OCI-LY7 (cell line): ENCODE results near the gene GYPE. TPM values are rescaled to one million over a fixed set of nuclear protein-coding genes. Genes with fewer than 3 reads are reported as not detected.
"Not testable (repeated sequence)": the region's sequence is repeated elsewhere in the genome, so short reads cannot be mapped to it uniquely, and the experiment has no call there.

Experiments used
- BruUV-seq: library from RNA; stranded (reverse); fragments of 400-500 nt; replicated peaks from 2 replicates; lab custom pipeline; 2021; lab: Mats Ljungman, UMichigan
- CTCF ChIA-PET: fragments of 300-600 bp; sonication (Branson Sonifier 250); formaldehyde crosslinking; loops from one replicate; lab custom pipeline; 2022; ENCODE audit warnings: antibody characterized with exemption; ENCODE audit not compliant: unreplicated experiment; lab: Charles Lee
- POLR2A ChIA-PET: fragments of 300-600 bp; sonication (Branson Sonifier 250); formaldehyde crosslinking; loops from one replicate; lab custom pipeline; 2022; ENCODE audit warnings: antibody characterized with exemption; lab: Charles Lee
- DNase-seq: peaks from one replicate; pipeline ENCODE4 v3.0.0-alpha.2; 2015; ENCODE audit warnings: low spot score
- H2AFZ ChIP-seq: fragments of 200-600 bp; sonication (generic), shearing (Covaris generic); 2 replicates; pipeline ENCODE4 v1.6.1; 2014; ENCODE audit warnings: mild to moderate bottlenecking, antibody characterized with exemption, low read length, moderate library complexity
- H3K27ac ChIP-seq: fragments of 200-600 bp; sonication (generic); 2 replicates; pipeline ENCODE4 v1.5.1; 2014; ENCODE audit warnings: mixed run types, low read depth, mild to moderate bottlenecking, moderate library complexity, low read length, inconsistent platforms; ENCODE audit not compliant: poor library complexity, severe bottlenecking
- H3K36me3 ChIP-seq: fragments of 200-600 bp; sonication (generic); 2 replicates; pipeline ENCODE4 v1.6.1; 2014; ENCODE audit warnings: mild to moderate bottlenecking, antibody characterized with exemption, low read length, moderate library complexity, mixed read lengths; ENCODE audit not compliant: insufficient read depth
- H3K4me1 ChIP-seq: fragments of 200-600 bp; sonication (generic); 2 replicates; pipeline ENCODE4 v1.5.1; 2014; ENCODE audit warnings: mild to moderate bottlenecking, low read length; ENCODE audit not compliant: insufficient read depth, poor library complexity, severe bottlenecking
- H3K4me2 ChIP-seq: fragments of 200-600 bp; sonication (generic); 2 replicates; pipeline ENCODE4 v1.6.1; 2014; ENCODE audit warnings: mild to moderate bottlenecking, low read length
- H3K4me3 ChIP-seq: fragments of 200-600 bp; sonication (generic); 2 replicates; pipeline ENCODE4 v1.5.1; 2014; ENCODE audit warnings: mild to moderate bottlenecking, low read depth, low read length; ENCODE audit not compliant: poor library complexity, severe bottlenecking
- H3K79me2 ChIP-seq: fragments of 200-600 bp; sonication (generic); 2 replicates; pipeline ENCODE4 v1.6.1; 2016; ENCODE audit warnings: low read depth, mild to moderate bottlenecking, low read length, moderate library complexity, mixed read lengths; ENCODE audit not compliant: insufficient read depth
- H3K9me2 ChIP-seq: fragments of 200-600 bp; sonication (generic); 2 replicates; pipeline ENCODE4 v1.6.1; 2016; ENCODE audit warnings: mild to moderate bottlenecking, low read length, mixed read lengths; ENCODE audit not compliant: insufficient read depth
- H3K9me3 ChIP-seq: fragments of 200-600 bp; sonication (generic); 2 replicates; pipeline ENCODE4 v1.6.1; 2014; ENCODE audit warnings: mild to moderate bottlenecking, mixed run types, low read length, mixed read lengths
- H4K20me1 ChIP-seq: fragments of 200-600 bp; sonication (generic); 2 replicates; pipeline ENCODE4 v1.6.1; 2014; ENCODE audit warnings: mild to moderate bottlenecking, antibody characterized with exemption, low read length, moderate library complexity, mixed read lengths; ENCODE audit not compliant: insufficient read depth
- intact Hi-C: fragments of 100-400 bp; cut with micrococcal nuclease; formaldehyde crosslinking; loops from one replicate; pipeline ENCODE4 v1.10.0; 2022; ENCODE audit not compliant: unreplicated experiment
- total RNA-seq, 2 experiments: library from RNA; depleted of rRNA in 1 of 2; stranded (reverse); fragments of >200 nt in 1 of 2; shearing (Covaris generic) in 1 of 2; gene quantifications; 2 replicates each; pipeline ENCODE4 v1.2.3, GENCODE V29; 2014 to 2022
- TF ChIP-seq, protein P1 (sequence below): fragments of 200-600 bp; sonication (generic); conservative IDR thresholded peaks from 2 replicates; pipeline ENCODE4 v1.5.1; 2014; ENCODE audit warnings: mild to moderate bottlenecking, antibody characterized with exemption, low read length, moderate library complexity, mixed read lengths

GYPE gene
- total RNA-seq, 2 experiments from 2014 or later, result not detected

GRCh38 chr4:143911528-143912417 is 6.4 kb upstream of the GYPE start:
- intact Hi-C loops, DNase-seq, H3K9me2 ChIP-seq, H3K36me3 ChIP-seq, H3K4me3 ChIP-seq, H2AFZ ChIP-seq, CTCF ChIA-PET, H3K4me1 ChIP-seq, H3K27ac ChIP-seq, H3K79me2 ChIP-seq, H4K20me1 ChIP-seq, H3K4me2 ChIP-seq, H3K9me3 ChIP-seq, BruUV-seq: not testable (repeated sequence)
- POLR2A ChIA-PET, result interaction anchor here (0.6 kb wide), 1 partner anchor 619 kb away, joined by 3 read pairs; no protein-coding TSS in a partner anchor

DNA sequence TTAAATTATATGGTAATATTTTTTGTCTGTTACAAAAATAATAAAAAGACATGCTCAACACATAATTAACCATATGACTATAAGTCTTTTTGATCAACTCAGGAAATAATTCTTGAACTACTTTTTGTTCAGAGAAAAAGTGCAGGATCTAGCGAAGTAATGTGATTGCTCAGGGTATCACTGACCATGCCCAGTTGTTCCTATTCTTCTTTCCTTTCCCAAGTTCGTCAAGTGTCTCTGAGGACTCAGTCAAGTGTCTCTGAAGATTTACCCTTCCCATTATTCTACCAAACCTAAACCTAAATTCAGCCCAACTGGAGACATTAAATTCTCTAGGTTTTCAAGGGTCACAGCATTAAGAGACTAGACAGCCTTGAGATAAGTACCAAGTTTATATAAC is 5.5 kb upstream of the GYPE start:
- H3K9me3 ChIP-seq, CTCF ChIA-PET, H4K20me1 ChIP-seq, BruUV-seq, H3K4me1 ChIP-seq, H3K27ac ChIP-seq, H3K4me3 ChIP-seq, intact Hi-C loops, H2AFZ ChIP-seq, DNase-seq, H3K79me2 ChIP-seq, H3K36me3 ChIP-seq, POLR2A ChIA-PET, H3K4me2 ChIP-seq, H3K9me2 ChIP-seq: not testable (repeated sequence)

- H3K4me2 ChIP-seq, H3K27ac ChIP-seq, POLR2A ChIA-PET, H3K9me2 ChIP-seq, H2AFZ ChIP-seq, H4K20me1 ChIP-seq, H3K4me1 ChIP-seq, CTCF ChIA-PET, H3K4me3 ChIP-seq, H3K79me2 ChIP-seq, H3K9me3 ChIP-seq, BruUV-seq, H3K36me3 ChIP-seq: not testable (repeated sequence)
- peak; percentile 30 for DNase-seq
- TF ChIP-seq, protein P1, sequence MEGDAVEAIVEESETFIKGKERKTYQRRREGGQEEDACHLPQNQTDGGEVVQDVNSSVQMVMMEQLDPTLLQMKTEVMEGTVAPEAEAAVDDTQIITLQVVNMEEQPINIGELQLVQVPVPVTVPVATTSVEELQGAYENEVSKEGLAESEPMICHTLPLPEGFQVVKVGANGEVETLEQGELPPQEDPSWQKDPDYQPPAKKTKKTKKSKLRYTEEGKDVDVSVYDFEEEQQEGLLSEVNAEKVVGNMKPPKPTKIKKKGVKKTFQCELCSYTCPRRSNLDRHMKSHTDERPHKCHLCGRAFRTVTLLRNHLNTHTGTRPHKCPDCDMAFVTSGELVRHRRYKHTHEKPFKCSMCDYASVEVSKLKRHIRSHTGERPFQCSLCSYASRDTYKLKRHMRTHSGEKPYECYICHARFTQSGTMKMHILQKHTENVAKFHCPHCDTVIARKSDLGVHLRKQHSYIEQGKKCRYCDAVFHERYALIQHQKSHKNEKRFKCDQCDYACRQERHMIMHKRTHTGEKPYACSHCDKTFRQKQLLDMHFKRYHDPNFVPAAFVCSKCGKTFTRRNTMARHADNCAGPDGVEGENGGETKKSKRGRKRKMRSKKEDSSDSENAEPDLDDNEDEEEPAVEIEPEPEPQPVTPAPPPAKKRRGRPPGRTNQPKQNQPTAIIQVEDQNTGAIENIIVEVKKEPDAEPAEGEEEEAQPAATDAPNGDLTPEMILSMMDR, result peak; percentile 74
- intact Hi-C loops, result loop anchor here (5.0 kb wide), 1 partner anchor 136 kb away; no protein-coding TSS in a partner anchor
Measured at GRCh38 chr4:143907811-143908210, 2.5 kb upstream of the GYPE start.

DNA sequence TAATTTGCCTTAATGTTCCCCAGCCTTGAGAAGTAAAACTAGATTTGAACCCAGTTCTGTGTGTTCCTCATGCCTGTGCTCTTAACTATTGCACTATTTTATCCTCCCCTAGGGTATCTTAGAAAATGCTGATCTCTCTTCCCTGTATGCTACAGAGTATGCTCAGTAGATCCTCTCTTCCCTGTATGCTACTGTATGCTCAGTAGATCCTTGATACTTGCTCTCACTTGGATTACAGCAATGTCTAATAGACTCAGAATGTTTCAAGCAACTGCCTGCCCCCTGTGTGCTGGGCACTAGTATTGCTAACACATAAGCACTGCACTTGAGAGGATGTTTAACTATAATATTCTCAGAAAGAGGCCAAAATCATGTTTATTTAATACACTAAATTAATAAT is 928 bp downstream of the GYPE start:
- H2AFZ ChIP-seq, H3K9me3 ChIP-seq, intact Hi-C loops, H3K4me2 ChIP-seq, CTCF ChIA-PET, H3K36me3 ChIP-seq, BruUV-seq, H3K79me2 ChIP-seq, H3K9me2 ChIP-seq, POLR2A ChIA-PET, DNase-seq, H3K27ac ChIP-seq, H3K4me1 ChIP-seq, H3K4me3 ChIP-seq, H4K20me1 ChIP-seq: not testable (repeated sequence)

- H3K4me1 ChIP-seq, intact Hi-C loops, H3K36me3 ChIP-seq, BruUV-seq, H3K9me2 ChIP-seq, H3K4me3 ChIP-seq, DNase-seq, CTCF ChIA-PET, H3K4me2 ChIP-seq, POLR2A ChIA-PET, H3K79me2 ChIP-seq, H3K9me3 ChIP-seq, H3K27ac ChIP-seq, H4K20me1 ChIP-seq, H2AFZ ChIP-seq: not testable (repeated sequence)
Measured at GRCh38 chr4:143890323-143890722, 15.0 kb downstream of the GYPE start.

DNA sequence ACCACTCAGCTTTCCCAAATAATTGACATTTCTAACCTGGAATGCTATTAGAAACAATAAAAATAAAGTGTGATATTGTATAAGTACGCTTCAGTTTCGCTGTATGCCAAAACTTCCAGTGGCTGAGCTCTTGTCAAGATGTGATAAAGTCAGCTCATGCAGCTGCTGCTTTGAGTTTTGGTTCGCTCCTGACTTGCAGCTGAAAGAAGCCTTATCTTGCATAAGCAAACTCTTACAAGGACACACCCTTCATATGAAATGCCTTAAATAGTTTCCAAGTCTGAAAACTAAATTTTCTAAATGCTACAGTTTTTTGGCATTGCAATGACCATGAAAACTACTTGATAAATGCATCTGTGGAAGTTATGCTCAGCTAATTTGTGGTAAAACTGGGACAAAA is 17.2 kb downstream of the GYPE start:
- H3K36me3 ChIP-seq, H2AFZ ChIP-seq, H3K4me2 ChIP-seq, DNase-seq, H3K4me3 ChIP-seq, H3K27ac ChIP-seq, H3K79me2 ChIP-seq, CTCF ChIA-PET, H3K4me1 ChIP-seq, H3K9me3 ChIP-seq, BruUV-seq, H3K9me2 ChIP-seq, POLR2A ChIA-PET, H4K20me1 ChIP-seq: not testable (repeated sequence)
- intact Hi-C loops, result loop anchor here (5.0 kb wide), 1 partner anchor 119 kb away; no protein-coding TSS in a partner anchor
